HG02678 (cell line): ENCODE measurements around the gene PAK6.

Source experiments
- ATAC-seq: cut with Tn5 transposase; IDR thresholded peaks from one replicate; pipeline ENCODE4 v1.9.1; 2021; ENCODE audit warnings: mild to moderate bottlenecking, moderate library complexity; ENCODE audit not compliant: unreplicated experiment

Gene PAK6

DNA sequence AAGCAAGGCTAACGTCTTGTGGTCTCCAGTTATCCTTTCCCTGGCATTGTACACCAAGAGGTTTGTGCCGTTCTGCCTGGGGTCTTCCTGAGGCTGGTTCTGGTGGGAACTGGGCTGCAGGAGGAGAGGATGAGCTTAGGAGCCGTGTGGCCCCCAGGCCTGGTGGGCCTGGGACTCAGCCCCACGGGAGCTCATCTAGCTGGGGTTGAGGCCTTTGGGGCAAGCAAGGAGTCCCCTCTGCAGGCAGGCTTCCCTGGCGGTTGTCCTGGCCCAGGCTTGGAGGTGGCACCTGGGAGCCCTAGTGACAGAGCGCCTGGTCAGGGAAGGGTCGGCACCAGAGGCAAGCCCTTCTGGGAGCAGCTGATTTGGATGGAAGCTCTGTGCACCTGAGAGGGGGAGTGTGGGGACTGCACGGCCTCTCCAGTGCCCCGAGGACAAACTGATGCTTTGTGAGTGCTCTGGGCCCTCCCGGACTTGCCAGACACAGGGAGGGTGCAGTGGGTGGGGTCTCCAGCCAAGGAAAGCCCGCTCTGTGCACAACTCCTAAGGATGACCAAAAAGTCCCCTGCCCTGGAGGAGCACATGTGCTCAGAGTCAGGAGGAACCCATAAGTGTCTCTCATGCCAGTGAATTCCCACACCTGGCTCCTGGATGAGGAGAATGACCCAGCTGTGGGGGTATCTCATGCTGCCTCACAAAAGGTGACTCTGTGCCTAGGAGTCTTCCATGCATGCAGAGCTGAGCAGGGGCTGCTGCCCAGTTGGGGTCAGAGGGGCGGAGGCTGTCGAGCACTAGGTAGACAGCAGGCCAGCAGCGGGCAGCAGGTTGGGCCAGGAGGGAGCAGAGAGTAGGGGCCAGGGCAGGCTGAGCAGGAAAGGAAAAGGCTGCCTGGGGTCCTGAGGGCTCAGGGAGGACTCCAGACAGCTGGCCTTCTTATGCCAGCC, 2.7 kb downstream of the PAK6 start:
- ATAC-seq: no peak

DNA sequence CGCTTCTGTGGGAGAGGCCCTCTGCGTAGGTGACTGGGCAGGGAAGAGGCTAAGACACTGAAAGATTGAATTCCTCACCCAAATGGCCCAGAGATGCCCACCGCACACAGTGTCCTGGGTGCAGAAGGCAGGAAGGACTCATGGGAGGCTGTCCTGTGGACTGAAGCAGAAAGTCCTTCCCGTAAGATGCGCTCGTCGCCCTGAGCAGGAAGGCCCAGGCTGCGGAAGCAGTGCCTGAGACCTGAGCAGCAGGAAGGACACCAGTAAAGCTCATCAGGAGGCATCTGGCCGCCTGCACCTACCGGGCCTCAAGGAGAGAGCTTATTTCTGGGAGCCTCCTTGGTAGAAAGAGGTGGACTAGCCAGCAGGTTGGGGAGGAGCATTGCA, 3.3 kb downstream of the PAK6 start:
- no peak for ATAC-seq

DNA sequence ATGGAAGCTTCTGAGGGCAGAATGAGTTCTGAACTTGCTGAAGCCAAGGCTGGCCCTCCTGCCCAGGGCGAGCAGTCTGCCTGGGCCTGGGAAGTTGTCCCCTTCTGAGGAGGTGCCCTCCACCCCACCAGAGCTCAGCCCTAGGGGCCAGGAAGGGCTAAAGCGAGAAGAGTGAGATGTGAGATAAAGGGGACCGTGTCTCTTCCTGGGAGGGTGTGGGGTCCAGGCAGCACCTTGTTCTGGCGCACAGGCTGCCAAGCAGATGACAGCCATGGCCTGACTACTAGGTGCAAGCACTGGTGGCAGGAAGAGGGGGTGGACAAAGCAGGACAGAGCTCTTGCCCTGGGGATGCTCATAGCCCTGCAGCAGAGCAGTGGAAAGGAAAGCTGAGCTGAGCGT, 3.7 kb downstream of the PAK6 start:
- ATAC-seq: no peak

DNA sequence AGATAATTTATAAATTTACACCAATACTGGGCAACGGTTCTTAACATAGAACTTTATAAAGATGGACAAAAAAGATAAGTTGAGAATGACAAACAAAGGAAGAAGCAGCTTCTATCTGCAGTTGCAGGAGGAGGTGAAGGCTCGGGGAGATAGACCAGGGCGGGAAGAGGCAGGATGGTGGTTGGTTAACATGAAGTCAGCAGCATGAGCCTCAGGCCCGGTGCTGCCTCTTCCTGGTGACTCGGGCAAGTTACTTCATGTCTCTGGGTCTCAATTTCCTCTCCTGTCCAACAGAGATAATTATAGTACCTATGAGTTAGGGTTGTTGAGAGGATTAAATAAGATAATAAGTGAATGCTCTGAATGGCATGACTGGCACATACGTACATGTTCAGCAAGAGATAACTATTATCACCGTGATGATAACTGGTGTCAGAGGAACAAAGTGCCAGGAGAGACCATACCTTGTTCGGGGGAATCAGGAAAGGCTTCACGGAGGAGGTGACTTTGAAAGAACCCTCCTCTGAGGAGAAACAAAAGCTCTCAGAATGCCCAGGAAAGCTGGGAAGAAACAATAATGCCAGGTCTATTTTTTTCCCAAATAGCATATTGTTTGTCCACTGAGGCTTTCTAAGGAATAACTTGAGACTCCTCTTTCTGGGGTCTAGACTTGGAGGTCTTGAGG, 4.4 kb downstream of the PAK6 start:
- ATAC-seq: no peak

DNA sequence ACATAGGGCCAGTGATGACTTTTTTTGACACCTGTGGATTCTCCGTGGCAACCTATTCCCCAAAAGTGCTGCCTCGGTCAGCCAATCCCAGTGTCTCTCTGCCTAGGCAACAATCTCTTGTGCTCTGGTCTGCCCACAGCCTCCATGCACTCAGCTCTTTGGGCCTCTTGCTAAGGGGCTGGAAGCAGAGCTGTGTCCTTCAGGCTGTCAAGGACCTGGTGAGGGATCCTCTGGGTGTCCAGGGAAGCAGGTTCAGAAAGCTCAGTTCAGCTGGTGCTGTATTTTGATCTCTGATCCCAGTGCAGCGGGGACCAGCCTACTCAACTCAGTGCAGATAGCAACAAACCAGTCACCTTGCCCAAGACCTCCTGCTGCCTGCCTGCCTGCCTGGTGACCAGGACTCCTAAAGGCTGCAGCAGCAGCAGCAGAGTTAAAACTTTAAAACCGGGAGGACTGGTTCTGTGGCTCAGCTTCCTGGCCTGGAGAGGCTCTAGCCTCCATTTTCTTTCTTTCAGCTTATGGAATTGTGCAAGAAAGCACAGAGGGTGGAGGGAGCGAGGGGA, 6.2 kb downstream of the PAK6 start:
- ATAC-seq: no peak

DNA sequence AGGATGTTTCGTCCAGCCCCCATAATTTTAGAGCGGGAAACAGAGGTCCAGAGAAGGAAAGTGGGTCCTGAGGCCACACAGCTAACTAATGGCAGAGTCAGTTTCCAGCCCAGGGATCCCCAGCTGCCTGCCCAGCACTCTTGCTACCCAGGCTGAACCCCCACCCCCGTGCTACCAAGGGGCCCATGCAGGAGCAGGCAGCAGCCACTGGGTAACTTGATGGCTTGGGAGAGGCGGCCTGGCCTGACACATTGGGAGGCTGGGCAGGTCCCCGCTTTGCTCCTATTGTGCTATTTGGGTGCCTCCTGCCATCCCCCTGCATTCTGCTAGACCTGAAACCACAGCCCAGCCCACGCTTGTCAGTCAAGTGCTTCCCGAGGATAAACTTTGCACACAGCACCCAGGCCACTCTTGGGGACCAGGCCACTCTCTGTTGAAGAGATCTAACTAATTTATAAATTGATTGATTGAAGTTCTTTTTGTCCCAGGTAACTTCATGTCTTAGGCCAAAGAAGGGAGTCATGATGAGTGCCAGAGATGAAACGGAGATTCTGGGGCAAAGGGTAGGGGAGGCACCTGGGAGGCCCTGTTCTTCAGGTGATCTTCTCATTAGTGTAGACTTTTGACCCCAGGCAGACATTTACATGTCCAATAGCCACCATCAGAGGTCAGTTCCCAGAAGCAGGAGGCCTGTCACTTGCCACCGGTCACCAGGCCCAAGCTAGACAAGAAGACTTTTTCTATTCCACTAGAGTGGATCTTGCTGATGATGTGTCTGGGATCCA, 7.0 kb downstream of the PAK6 start:
- no peak for ATAC-seq

DNA sequence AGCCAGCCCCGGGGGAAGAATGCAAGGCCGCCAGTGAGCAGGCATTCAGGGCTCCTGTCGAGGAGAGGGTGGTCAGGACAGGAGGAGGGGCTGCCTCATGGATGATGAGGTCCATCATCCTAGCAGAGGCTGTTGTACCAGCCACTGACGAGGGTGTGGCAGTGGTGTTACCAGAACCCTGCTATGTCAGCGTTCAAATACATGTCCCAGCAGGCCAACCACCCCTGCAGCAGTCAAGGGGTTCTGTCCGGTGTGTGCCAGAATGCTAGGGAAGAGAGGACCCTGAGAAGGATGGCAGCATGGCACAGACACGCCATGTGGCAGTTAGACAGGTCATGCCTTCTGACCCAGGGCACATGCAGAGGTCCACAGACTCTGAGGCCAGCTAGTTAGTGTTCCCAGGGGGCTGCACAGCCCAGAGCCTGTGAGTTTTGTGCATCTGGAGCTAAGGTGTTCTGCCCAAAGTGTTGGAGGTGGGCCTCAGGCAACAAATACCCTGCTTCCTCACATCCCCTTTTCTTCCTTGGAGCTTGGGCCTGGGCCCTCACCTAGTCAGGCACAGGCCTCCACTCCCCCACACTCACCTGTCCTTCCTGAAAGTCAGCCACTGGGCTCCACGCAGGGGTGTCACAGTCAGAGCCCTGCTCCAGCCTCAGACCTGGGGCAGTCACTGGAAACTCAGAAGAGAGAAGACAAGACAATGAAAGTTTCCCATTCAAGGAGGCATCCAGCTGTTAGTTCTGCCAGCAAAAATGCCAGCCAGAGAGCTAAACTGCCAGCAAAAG, 7.8 kb downstream of the PAK6 start:
- no peak for ATAC-seq

DNA sequence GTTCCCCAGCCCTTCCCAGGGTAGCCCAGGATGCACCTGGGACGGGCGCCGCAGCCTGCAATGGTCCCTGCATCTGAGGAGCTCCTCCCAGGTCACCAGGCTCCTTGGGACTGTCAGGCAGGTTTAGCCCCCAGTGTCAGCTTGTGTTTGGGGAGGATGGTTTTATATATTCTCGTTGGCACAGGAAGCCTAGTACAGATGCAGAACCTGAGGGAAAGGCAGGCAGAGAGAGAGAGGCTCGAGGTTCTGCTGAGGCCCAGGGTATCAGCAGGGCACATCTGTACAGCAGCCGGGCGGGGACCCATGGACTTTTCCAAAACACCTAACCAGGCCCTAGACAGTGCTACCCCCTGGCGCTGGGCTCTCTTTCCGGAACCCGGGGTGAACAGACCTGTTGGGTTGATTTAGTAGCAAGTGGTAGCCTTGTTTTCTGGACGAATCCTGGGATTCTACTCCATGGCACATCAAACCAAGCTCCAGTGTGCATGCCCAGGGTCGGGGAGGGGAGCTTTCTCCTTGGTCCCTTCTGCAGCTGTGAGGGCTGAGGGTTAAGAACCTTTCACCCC, 8.6 kb downstream of the PAK6 start:
- no peak for ATAC-seq

DNA sequence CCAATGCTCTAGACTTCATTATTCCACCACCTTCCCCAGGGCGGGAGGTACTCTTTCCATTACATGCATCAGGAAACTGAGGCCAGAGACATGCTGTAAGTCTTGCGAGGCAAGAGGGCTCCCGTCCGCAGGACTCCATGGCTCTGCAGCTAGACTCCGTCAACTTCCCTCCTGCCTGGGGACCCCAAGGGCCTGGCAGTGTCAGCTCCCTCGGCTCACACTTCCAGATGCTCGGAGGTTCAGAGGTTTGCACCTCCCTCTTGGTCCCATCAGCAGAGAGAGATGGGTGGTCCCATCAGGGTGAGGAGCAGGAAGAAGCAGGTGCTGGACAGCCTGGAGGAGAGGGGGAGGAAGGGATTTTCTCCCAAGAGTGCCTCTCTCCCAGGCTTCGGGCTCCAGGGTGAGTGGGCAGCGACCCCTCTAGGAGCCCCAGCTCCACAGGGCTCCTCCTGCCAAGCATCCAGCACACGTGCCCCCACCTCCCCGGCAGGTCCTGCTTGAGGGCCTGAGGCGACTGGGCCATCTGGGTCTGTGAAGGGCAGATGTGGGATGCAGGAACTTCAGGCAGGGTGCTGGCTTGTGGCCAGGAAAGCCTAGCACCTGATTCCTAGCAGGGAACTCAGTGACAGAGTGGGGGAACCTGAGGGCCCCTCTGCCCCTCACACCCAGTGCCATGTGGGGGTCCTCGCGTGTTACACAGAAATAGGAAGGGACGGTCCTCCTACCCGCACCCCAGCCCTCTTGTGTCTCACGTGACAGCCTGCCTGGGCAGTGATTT, 9.3 kb downstream of the PAK6 start:
- no peak for ATAC-seq

DNA sequence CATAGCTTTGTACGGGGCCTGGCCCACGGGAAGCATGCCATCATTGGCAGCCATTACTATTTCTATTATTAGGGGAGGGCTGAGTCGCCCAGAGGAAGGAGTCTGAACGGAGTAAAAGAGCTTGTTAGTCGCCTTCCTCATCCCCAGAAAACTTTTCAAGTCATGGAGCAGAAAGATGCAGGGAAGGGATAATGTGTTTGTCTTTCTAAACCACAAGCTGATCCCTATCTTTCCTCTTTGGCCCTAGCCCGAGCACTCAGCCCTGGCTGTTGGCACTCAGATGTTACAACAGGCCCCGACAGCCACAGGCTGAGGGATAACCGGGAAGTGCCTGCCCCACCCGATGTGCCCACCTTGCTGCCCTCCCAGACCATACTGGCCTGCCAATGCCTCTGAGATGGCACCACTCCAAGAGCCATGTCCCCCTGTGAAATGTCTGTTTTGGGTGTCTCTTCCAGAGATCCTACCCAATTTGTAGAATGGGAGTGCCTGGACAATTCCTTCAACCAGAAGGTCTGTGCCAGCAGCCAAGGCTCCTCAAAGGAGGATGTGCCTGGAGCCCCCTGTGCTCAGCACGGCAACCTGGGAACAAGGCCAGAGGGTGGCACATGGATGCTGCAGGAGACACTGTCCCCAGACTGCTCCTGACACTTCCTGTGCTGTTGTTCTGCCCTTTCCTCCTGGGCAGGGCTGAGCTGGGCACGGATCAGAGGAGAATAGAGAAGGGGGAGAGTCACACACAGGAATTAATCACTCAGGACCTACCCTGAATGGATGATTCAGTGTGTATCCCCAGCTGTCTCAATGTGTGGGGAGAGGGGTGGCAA, 10.8 kb downstream of the PAK6 start:
- no peak for ATAC-seq

DNA sequence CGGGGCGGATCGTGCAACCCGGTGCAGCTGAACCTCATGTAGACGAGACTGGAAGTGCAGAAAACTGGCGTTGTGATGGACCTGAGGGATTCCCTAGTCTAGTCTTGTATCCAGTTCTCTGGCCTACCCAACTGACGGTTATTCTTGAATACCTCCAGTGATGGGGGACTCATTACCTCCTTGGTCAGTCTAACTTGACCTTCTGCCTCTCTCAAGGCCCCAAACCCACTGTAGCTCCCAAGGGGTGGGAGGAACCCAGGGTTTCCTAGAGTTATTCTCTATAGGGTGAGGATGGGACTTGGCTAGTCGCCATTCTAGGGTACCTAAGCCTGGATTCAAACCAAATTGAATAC, 11.4 kb downstream of the PAK6 start:
- no peak for ATAC-seq

DNA sequence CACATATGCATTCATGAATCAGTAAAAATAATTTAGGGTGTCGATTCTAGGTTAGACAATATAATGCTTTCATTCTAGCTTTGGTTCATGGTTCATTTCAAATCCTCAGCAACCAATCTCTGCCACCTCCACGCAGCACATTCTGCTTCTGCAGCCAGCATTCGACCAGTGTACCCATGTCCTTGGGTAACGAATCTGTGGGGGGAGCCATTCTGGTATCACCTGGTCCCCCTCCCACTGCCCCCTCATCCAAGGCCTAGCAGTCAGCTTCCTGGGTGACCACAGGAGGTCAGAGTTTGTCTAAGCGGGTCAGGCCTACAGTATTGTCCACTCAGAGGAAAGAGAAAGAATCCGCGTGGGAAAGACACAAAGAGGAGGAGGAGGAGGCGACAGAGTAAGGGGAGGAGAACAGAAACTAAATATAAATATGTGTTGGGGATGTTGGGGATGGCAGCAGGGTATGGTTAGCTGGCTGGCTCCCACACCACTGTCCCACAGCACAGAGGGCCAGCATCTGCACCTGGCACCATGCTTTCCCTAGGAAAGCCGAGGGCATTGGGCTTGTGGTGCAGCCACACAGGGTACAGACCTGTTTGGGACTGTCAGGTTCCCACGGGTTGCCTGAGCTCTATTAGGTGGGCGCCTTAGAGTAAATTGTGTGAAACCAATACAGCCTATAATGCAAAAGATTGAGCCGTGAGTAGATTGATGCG, 12.1 kb downstream of the PAK6 start:
- ATAC-seq: no peak

DNA sequence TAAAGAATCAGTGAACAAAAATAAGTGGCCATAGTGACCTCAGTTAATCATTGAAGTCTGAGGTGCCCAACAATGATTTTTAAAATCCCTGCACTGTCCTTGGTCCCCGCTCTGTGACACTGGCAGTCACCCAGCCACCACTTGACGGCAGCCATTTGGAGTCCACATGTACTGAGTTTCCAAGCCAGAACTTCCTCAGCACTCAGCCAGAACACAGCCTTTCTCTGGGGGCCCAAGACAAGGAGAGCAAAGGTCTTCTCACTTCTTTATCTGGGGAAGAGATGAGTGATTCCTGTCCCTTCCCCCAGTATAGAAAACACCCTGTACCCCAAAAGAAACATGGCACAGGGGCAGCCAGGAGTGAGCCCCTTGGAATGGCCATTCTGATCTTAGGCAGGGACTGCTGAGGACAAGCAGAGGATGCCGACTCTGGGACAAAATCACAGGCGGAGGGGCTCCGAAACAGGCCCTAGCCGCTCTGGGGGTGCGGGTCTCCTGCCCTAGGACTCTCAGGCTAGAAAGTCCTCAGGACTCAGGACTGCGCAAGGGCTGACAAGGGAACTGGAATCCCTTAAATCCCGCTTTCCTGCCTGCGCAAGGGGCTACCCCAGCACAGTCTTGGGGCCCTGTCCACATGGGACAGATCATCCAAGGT, 12.8 kb downstream of the PAK6 start:
- ATAC-seq: no peak

DNA sequence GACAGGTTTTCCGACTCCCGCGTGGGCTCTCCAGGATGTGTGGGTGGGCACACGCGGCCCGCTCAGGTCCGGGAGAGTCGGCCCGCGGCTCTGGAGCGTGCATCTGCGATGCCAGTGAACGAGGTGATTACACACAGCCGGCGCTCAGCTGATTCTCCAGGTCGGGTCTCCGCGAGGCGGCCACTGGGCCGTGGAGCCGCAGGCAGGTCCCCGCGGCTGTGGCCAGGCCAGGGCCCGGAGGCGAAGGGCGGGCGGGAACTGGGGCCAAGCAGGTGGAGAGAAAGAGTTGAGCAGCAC, 13.2 kb downstream of the PAK6 start:
- no peak for ATAC-seq

DNA sequence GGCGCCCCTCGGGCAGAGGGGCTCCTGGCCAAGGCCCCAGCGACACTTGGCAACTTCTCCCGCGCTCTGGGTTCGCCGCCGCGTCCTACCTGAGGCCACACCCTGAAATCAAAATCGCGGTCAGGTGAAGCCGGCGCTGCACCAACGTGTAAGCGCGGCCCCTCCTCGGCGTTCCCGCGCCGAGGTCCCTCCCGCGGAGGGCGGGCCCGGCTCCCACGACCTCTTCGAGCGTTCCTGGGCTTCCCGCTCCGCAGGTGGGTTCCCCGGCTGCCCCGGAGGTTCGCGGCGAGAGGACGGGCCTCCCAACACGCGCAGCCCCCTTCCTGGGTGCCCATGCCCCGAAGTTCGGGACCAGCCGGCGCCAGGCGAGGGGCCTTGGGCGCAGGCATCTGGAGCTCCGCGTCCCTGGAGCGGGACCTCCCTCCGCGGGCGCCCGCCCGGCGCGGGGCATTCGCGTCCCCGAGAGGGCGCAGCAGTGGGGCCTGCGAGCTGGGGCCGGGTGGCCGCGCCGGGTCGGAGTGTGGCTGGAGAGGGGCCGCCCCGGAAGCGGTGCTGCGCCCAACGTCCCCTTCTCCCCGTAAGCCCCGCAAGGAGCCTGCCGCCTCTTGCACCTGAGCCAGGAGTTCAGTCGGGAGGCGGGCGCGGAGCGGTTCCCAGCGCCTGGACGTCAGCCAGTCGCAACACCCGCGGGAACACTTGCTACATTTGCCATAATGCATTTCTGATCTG, 13.7 kb downstream of the PAK6 start:
- ATAC-seq: no peak

DNA sequence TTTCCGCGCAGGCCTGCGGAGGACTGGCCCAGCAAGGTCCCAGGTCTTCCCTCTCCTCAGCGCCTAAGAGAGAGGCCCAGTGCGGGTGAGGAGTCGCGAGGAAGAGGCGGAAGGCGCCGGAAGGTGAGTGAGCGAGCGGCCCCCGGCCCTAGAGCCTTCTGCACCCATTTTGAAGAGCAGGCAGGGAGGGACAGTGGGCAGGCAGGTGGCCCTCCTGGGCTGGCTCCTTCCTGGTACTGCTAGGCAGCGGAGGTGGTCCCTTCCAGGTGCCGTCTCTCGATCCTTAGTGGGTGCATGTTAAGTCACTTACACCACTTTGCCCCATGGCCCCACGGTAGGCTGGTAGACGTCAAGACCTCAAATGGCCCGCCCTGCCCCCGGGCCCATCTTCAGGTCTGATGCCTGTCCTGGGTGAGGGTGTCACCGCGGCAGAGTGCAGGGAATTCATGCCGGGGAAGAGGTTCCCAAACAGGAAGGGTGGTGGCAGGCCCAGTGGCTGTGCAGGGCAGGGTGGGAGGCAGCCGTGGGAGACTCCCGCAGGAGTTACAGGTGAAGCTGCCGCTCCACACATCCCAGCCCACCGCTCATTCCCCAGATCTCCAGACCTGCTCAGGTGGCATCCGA, 14.4 kb downstream of the PAK6 start:
- no peak for ATAC-seq

DNA sequence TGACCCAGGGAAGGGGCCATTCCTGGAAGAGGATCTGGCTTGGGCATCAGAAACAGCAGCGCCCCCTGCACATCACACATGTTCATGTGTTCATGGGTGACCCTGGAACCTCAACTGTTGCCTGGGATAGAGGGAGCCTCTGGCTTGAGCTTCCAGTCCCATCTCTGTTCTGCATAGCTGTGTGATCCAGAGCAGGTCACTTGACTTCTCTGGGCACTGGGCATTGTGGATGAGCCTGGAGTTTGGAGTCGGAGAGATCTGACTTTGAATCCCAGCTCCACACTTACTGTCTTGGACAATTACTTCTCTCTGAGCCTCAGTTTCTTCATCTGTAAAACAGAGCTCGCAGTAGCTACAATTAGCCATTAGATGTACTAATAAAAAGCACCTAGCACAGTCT, 15.6 kb downstream of the PAK6 start:
- no peak for ATAC-seq
